Measurements from ENCODE around the gene IFRD2.
"Not testable (repeated sequence)": the region's sequence is repeated elsewhere in the genome, so short reads cannot be mapped to it uniquely, and the experiment has no call there.

Gene IFRD2

GRCh38 chr3:50245831-50246516, 46.3 kb downstream of the IFRD2 start:
- no peak for DNase-seq

- no peak for DNase-seq
Observed at GRCh38 chr3:50245251-50245745, 46.9 kb downstream of the IFRD2 start.

GRCh38 chr3:50244813-50245212, 47.4 kb downstream of the IFRD2 start:
- not testable (repeated sequence) for DNase-seq

GRCh38 chr3:50243543-50243895, 48.7 kb downstream of the IFRD2 start:
- DNase-seq = no peak

GRCh38 chr3:50242851-50243542, 49.2 kb downstream of the IFRD2 start:
- DNase-seq = no peak

- no peak for DNase-seq
Observed at GRCh38 chr3:50242381-50242770, 49.9 kb downstream of the IFRD2 start.

GRCh38 chr3:50241713-50242380, 50.4 kb downstream of the IFRD2 start:
- no peak for DNase-seq

GRCh38 chr3:50241163-50241562, 51.1 kb downstream of the IFRD2 start:
- no peak for DNase-seq

GRCh38 chr3:50239649-50240048, 52.6 kb downstream of the IFRD2 start:
- no peak for DNase-seq

GRCh38 chr3:50238549-50239026, 53.6 kb downstream of the IFRD2 start:
- no peak for DNase-seq

GRCh38 chr3:50237754-50238548, 54.3 kb downstream of the IFRD2 start:
- DNase-seq = no peak

Data from cortex of kidney (tissue), 1 donor.